ENCODE data around the gene WDR90.

GRCh38 chr16:634051-634670 is 15.0 kb upstream of the WDR90 start:
- TF ChIP-seq PBX3 (IDR thresholded peaks at IDR 0.05) (no peak), POLR2A (IDR thresholded peaks at IDR 0.05; ENCODE audit: low read length) (no peak), SMC3 (IDR thresholded peaks at IDR 0.05) (no peak), RFX5 (IDR thresholded peaks at IDR 0.05) (no peak), RAD21 (conservative IDR thresholded peaks at IDR 0.05 in 1 of 2, IDR thresholded peaks at IDR 0.05 in 1 of 2) (no peak), CBX8 (IDR thresholded peaks at IDR 0.05) (no peak)
- TF ChIP-seq, protein P1, sequence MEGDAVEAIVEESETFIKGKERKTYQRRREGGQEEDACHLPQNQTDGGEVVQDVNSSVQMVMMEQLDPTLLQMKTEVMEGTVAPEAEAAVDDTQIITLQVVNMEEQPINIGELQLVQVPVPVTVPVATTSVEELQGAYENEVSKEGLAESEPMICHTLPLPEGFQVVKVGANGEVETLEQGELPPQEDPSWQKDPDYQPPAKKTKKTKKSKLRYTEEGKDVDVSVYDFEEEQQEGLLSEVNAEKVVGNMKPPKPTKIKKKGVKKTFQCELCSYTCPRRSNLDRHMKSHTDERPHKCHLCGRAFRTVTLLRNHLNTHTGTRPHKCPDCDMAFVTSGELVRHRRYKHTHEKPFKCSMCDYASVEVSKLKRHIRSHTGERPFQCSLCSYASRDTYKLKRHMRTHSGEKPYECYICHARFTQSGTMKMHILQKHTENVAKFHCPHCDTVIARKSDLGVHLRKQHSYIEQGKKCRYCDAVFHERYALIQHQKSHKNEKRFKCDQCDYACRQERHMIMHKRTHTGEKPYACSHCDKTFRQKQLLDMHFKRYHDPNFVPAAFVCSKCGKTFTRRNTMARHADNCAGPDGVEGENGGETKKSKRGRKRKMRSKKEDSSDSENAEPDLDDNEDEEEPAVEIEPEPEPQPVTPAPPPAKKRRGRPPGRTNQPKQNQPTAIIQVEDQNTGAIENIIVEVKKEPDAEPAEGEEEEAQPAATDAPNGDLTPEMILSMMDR (IDR thresholded peaks at IDR 0.05), result no peak
